ENCODE measurements around the gene TUBA3E.
A peak's percentile ranks its signal among the peaks of the same experiment; 100 is the strongest.
"Not testable (repeated sequence)": the region's sequence is repeated elsewhere in the genome, so short reads cannot be mapped to it uniquely, and the experiment has no call there.

The TUBA3E gene

GRCh38 chr2:130190237-130190636 is 8.0 kb downstream of the TUBA3E start:
- DNase-seq = no peak

- DNase-seq = not testable (repeated sequence)
Observed at GRCh38 chr2:130188958-130189357, 9.3 kb downstream of the TUBA3E start.

GRCh38 chr2:130187859-130188792 is 10.1 kb downstream of the TUBA3E start:
- not testable (repeated sequence) for DNase-seq

GRCh38 chr2:130187268-130187667 is 11.0 kb downstream of the TUBA3E start:
- no peak for DNase-seq

- DNase-seq = no peak
Observed at GRCh38 chr2:130186391-130186790, 11.8 kb downstream of the TUBA3E start.

GRCh38 chr2:130185896-130186295 is 12.3 kb downstream of the TUBA3E start:
- no peak for DNase-seq

GRCh38 chr2:130185436-130185835 is 12.8 kb downstream of the TUBA3E start:
- no peak for DNase-seq

GRCh38 chr2:130183512-130184373 is 14.5 kb downstream of the TUBA3E start:
- no peak for DNase-seq

- DNase-seq = not testable (repeated sequence)
Observed at GRCh38 chr2:130182826-130183511, 15.3 kb downstream of the TUBA3E start.

GRCh38 chr2:130181880-130182682 is 16.2 kb downstream of the TUBA3E start, which contains the start of gene MZT2B:
MZT2B (plus strand) TSS chr2:130182262; CDS start chr2:130182283, 21 bp downstream.
- DNase-seq = peak; percentile 71 to 87 (median 81)

GRCh38 chr2:130181325-130181879 is 16.8 kb downstream of the TUBA3E start, which contains the start of gene SMPD4:
SMPD4 (minus strand) TSS chr2:130181602; CDS start chr2:130176592, 5,010 bp downstream.
- peak; percentile 93 to 97 (median 95) for DNase-seq

GRCh38 chr2:130180404-130181324 is 17.6 kb downstream of the TUBA3E start:
- DNase-seq = not testable (repeated sequence)

GRCh38 chr2:130174866-130175265 is 23.4 kb downstream of the TUBA3E start:
- not testable (repeated sequence) for DNase-seq

- DNase-seq = no peak
Observed at GRCh38 chr2:130169896-130170295, 28.3 kb downstream of the TUBA3E start.

- DNase-seq = not testable (repeated sequence)
Observed at GRCh38 chr2:130169163-130169562, 29.1 kb downstream of the TUBA3E start.

- not testable (repeated sequence) for DNase-seq
Observed at GRCh38 chr2:130166611-130167010, 31.6 kb downstream of the TUBA3E start.

GRCh38 chr2:130165293-130166016 is 32.8 kb downstream of the TUBA3E start:
- DNase-seq = no peak

GRCh38 chr2:130162968-130163367 is 35.3 kb downstream of the TUBA3E start:
- DNase-seq = no peak

GRCh38 chr2:130162486-130162885 is 35.8 kb downstream of the TUBA3E start:
- DNase-seq = not testable (repeated sequence)
